Osteocyte (in vitro differentiated cells): ENCODE results near the gene LMNA. TPM values are rescaled to one million over a fixed set of nuclear protein-coding genes. Genes with fewer than 3 reads are reported as not detected.
A peak's percentile ranks its signal among the peaks of the same experiment; 100 is the strongest.

ENCODE experiments used
- DNase-seq: peaks from one replicate; pipeline ENCODE4 v3.0.0; 2021; ENCODE audit warnings: mixed read lengths; ENCODE audit not compliant: unreplicated experiment; ENCODE audit errors: extremely low spot score
- H3K27ac Mint-ChIP-seq: one replicate; pipeline ENCODE4 v1.8.0; 2021; ENCODE audit warnings: mild to moderate bottlenecking, mixed read lengths; ENCODE audit not compliant: unreplicated experiment
- H3K27me3 Mint-ChIP-seq: one replicate; pipeline ENCODE4 v1.8.0; 2021; ENCODE audit warnings: mixed read lengths; ENCODE audit not compliant: unreplicated experiment
- H3K36me3 Mint-ChIP-seq: one replicate; pipeline ENCODE4 v1.8.0; 2021; ENCODE audit warnings: mixed read lengths; ENCODE audit not compliant: unreplicated experiment
- H3K4me1 Mint-ChIP-seq: one replicate; pipeline ENCODE4 v1.8.0; 2021; ENCODE audit warnings: mixed read lengths; ENCODE audit not compliant: unreplicated experiment
- H3K4me3 Mint-ChIP-seq: one replicate; pipeline ENCODE4 v1.8.0; 2021; ENCODE audit warnings: mild to moderate bottlenecking, moderate library complexity, mixed read lengths; ENCODE audit not compliant: unreplicated experiment
- H3K9me3 Mint-ChIP-seq: one replicate; pipeline ENCODE4 v1.8.0; 2021; ENCODE audit warnings: mixed read lengths; ENCODE audit not compliant: unreplicated experiment
- CTCF ChIP-seq: fragments of 200-600 bp; sonication (generic); IDR thresholded peaks from 2 replicates; pipeline ENCODE4 v1.5.0; 2021; ENCODE audit warnings: antibody characterized with exemption, mild to moderate bottlenecking, moderate library complexity
- total RNA-seq: library from RNA; stranded (reverse); gene quantifications from 2 replicates; pipeline ENCODE4 v1.2.1, GENCODE V29; 2021

The LMNA gene
- total RNA-seq, 1 donor from 2014 or later = 792 TPM

DNA sequence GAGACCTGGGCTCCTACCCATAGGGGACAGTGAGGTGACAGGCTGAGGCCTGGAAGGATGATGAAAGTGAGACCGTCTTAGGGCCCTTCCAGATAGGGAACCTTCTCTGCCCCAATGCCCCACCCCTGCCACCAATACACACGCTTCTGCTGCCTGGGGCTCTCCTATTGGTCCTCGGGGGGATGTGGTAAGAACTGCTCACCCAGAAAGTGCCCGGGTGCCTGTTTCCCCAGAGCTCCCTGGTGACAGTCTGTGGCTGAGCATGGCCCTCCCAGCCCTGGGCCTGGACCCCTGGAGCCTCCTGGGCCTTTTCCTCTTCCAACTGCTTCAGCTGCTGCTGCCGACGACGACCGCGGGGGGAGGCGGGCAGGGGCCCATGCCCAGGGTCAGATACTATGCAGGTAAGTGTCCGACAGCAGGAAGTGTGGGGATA, 39.8 kb downstream of the LMNA start:
- Mint-ChIP-seq H3K4me1 (no peaks in the 10 kb centered on the region), H3K4me3 (no peak overlapping the region), H3K27ac (no peak overlapping the region), H3K9me3 (no peaks in the 10 kb centered on the region), H3K36me3 (no peaks in the 10 kb centered on the region), H3K27me3 (peaks cover 16% of the 10 kb centered on the region)
- no peak for DNase-seq
- no peak for TF ChIP-seq CTCF

GRCh38 chr1:156155756-156156510, 41.4 kb downstream of the LMNA start:
- TF ChIP-seq CTCF = no peak
- no peak overlapping the region for H3K27ac Mint-ChIP-seq
- DNase-seq = no peak
- peaks cover 6% of the 10 kb centered on the region for H3K27me3 Mint-ChIP-seq
- no peaks in the 10 kb centered on the region for H3K9me3 Mint-ChIP-seq
- H3K4me3 Mint-ChIP-seq = no peak overlapping the region
- peaks cover 5% of the 10 kb centered on the region for H3K4me1 Mint-ChIP-seq
- H3K36me3 Mint-ChIP-seq = no peaks in the 10 kb centered on the region

- no peak overlapping the region for H3K4me3 Mint-ChIP-seq
- no peak overlapping the region for H3K27ac Mint-ChIP-seq
- no peak for DNase-seq
- H3K27me3 Mint-ChIP-seq = peaks cover 6% of the 10 kb centered on the region
- H3K36me3 Mint-ChIP-seq = no peaks in the 10 kb centered on the region
- H3K4me1 Mint-ChIP-seq = peaks cover 9% of the 10 kb centered on the region
- no peaks in the 10 kb centered on the region for H3K9me3 Mint-ChIP-seq
- TF ChIP-seq CTCF = no peak
Measured at GRCh38 chr1:156157506-156157905, 43.0 kb downstream of the LMNA start.

DNA sequence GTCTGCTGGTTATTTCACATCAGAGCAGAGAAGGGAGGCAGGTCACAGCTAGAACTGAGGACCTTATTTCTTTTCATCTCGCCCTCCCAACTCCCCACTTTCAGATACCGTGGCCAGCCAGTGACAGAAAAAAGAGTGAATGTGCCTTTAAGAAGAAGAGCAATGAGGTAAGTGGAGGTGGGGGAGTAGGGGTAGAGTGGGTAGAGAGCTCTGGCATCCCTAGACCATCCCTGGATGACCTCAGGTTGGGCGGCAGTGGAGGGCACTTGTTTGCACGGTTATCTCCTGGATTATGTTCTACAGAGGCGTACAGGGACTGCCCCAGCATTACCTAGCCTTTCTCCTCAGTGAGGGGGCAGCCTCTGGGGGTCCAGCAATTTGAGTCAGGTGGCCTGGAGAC, 43.5 kb downstream of the LMNA start:
- Mint-ChIP-seq H3K27me3 (peaks cover 6% of the 10 kb centered on the region), H3K9me3 (no peaks in the 10 kb centered on the region), H3K4me1 (peaks cover 9% of the 10 kb centered on the region), H3K36me3 (no peaks in the 10 kb centered on the region), H3K4me3 (no peak overlapping the region), H3K27ac (no peak overlapping the region)
- no peak for TF ChIP-seq CTCF
- DNase-seq = no peak

DNA sequence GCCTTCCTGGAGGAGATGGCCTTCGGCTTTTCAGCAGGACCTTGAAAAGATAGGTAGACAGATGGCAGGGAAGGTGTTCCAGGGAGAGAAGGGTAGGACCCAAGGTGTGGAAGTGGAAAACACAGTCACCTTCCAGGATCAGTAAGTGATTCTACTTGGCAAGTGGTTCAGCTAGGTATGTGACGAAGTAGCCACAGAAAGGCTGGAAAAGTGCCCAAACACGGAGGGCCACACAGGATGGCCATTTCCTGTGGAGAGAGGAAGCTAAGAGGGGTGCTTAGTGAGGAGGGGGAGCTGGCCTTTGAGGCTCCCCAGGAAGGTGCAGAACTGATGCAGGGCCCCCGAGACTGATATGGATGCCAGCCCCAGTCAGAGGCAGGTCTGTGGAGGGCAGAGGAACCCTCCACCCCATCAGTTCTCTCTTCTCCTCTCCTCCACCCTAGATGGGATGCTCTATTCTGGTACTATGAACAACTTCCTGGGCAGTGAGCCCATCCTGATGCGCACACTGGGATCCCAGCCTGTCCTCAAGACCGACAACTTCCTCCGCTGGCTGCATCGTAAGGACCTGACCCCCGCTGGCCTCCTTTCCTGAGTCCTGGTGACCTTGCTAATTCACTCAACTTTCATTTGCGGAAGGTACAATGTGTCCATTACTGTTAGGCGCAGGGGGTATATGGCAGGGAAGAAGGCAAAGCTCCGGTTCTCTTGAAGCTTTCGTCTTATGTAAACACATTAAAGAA, 45.7 kb downstream of the LMNA start:
- H3K27me3 Mint-ChIP-seq = peaks cover 6% of the 10 kb centered on the region
- H3K9me3 Mint-ChIP-seq = no peaks in the 10 kb centered on the region
- H3K27ac Mint-ChIP-seq = no peak overlapping the region
- no peak for DNase-seq
- H3K4me1 Mint-ChIP-seq = peaks cover 14% of the 10 kb centered on the region
- H3K4me3 Mint-ChIP-seq = peak overlapping the region; percentile 55
- no peak for TF ChIP-seq CTCF
- H3K36me3 Mint-ChIP-seq = no peaks in the 10 kb centered on the region
